Amygdala (tissue), 56 donors: Measurements from ENCODE around the gene TSPY9.
A peak's percentile ranks its signal among the peaks of the same experiment; 100 is the strongest.
"Not testable (repeated sequence)": the region's sequence is repeated elsewhere in the genome, so short reads cannot be mapped to it uniquely, and the experiment has no call there.

ENCODE experiments used
- DNase-seq, 56 donors: peaks; one replicate each; lab custom pipeline; 2025; lab: John Stamatoyannopoulos, UW

The TSPY9 gene, protein sequence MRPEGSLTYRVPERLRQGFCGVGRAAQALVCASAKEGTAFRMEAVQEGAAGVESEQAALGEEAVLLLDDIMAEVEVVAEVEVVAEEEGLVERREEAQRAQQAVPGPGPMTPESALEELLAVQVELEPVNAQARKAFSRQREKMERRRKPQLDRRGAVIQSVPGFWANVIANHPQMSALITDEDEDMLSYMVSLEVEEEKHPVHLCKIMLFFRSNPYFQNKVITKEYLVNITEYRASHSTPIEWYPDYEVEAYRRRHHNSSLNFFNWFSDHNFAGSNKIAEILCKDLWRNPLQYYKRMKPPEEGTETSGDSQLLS

DNA sequence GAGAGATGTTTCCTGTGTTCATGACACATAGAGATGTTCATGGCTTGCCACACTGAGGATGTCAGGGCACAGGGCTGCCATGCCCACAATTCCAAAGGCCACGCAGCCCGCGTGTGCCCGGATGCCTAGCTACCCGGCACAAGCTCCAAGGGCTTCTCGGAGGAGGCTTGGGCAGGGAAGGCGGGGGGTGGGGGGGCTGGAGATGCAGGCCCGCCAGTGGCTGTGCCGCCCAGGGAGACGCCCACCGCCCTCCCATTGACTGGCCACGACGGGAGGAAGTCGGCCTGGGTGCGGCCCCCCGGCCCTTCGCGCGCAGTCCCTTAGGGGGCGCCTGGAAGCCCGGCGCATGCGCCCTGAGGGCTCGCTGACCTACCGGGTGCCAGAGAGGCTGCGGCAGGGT, at the start of gene TSPY9:
TSS of gene TSPY9 (plus strand) at position 301 of the 400 bp plus-strand sequence. CDS start at position 347, 46 bp downstream.
- DNase-seq: not testable (repeated sequence)

DNA sequence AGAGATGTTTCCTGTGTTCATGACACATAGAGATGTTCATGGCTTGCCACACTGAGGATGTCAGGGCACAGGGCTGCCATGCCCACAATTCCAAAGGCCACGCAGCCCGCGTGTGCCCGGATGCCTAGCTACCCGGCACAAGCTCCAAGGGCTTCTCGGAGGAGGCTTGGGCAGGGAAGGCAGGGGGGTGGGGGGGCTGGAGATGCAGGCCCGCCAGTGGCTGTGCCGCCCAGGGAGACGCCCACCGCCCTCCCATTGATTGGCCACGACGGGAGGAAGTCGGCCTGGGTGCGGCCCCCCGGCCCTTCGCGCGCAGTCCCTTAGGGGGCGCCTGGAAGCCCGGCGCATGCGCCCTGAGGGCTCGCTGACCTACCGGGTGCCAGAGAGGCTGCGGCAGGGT, 20.4 kb upstream of the TSPY9 start, which contains the start of gene TSPY1:
TSS of gene TSPY1 (plus strand) at position 301 of the 400 bp plus-strand sequence. CDS start at position 347, 46 bp downstream.
- not testable (repeated sequence) for DNase-seq

DNA sequence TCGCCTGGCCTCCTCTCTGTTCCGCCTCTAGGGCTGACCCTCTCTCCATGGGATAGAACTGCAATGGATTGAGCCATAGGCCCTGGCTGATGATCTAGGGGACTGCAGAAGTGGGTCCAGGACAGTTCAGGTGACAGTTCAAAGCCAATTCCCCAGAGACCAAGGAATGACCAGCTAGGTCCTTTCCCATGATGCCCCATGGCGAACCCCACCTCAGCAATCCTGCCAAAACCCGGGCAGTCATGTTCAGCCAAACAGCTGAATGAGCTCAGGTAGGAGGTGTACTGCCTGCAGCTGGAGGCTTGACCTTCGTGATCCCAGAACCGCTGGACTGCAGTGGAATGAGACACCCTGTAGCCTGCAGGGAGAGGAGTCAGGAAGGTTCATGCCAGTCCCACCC, 17.3 kb downstream of the TSPY9 start:
- DNase-seq: not testable (repeated sequence)

DNA sequence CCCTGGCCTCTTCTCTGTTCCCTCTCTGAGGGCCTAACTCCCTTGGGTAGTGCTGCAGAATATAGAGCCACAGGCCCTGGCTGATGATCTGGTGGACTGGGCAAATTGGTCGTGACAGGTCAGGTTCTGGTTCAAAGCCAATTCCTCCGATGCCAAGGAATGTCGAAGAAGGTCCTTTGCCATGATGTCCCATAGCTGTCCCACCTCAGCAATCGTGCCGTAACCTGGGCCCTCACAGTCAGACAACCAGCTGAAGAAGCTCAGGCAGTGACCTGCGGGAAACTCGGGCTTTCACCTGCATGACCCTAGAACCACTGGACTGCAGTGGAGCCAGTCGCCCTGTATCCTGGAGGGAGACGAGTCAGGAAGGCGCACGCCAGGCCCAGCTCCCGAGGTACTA, 29.2 kb downstream of the TSPY9 start:
- DNase-seq: peak in 2 of 56 donors; percentile 0

DNA sequence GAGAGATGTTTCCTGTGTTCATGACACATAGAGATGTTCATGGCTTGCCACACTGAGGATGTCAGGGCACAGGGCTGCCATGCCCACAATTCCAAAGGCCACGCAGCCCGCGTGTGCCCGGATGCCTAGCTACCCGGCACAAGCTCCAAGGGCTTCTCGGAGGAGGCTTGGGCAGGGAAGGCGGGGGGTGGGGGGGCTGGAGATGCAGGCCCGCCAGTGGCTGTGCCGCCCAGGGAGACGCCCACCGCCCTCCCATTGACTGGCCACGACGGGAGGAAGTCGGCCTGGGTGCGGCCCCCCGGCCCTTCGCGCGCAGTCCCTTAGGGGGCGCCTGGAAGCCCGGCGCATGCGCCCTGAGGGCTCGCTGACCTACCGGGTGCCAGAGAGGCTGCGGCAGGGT, 40.5 kb downstream of the TSPY9 start, which contains the start of gene TSPY10:
TSS of gene TSPY10 (plus strand) at position 301 of the 400 bp plus-strand sequence. CDS start at position 347, 46 bp downstream.
- not testable (repeated sequence) for DNase-seq
